Measurements from ENCODE around the gene WDR7. TPM values are rescaled to one million over a fixed set of nuclear protein-coding genes. Genes with fewer than 3 reads are reported as not detected.

Gene WDR7
- total RNA-seq, result 10 to 100 TPM; 47.0 to 62.2 TPM
- total RNA-seq, result 78.0 to 84.9 reads per million in 2 donors

DNA sequence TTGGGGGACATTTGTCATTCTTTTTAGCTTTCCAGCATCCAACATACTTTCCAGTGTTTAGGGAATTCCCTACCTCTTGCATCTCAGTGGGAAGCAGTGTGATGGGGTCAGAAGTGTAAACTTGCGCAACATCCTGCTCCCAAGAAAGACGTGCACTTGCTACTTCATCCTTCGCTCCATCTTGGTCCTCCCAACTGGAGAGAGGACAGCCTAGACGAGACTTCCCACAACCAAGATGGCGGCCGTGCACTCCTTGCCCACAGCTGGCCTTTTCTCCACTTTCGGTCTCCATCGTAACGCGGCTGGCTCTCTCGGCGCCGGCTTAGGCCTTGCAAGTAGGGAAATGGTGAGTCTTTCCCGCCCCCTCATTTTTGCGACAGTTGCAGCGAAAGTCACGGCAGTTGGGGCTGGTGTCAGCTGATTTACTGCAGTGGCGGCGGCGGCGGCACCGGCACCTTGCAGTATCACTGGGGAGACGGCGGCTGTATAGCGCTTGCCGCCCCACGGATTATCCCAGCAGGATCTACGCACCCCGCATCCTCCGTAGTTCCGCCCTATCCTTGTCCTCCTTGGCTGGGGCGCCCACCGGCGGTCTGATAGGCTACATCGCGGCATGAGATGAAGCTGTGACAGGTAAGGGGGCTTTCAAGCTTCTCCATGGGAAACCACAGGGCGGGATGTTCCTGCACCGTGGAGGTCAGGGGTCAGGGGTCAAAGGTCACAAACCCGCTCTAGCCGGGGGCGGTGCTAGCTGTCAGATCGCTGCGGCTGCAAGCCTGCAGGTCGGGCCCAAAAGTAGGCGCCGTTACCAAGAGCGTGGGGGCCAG is at the start of gene WDR7:
Gene WDR7, plus strand, starts transcription at position 416 of the 827 bp plus-strand sequence. CDS start 21,157 bp downstream, outside the sequence.
- no peaks in the 10 kb centered on the region for H3K36me3 Mint-ChIP-seq (ENCODE audit: low read depth)
- H3K27ac Mint-ChIP-seq, result peak within 1 kb of the TSS; percentile 85
- DNase-seq, result peak; percentile 89 to 90 (median 89)
- H3K9me3 ChIP-seq (ENCODE audit: control insufficient read depth, low read length, poor library complexity, severe bottlenecking), result no peaks in the 10 kb centered on the region
- peak within 1 kb of the TSS; percentile 88 for H3K4me3 Mint-ChIP-seq
- peak; percentile 89 for ATAC-seq
- peaks cover 50% of the 10 kb centered on the region for H3K4me1 Mint-ChIP-seq
- no peaks in the 10 kb centered on the region for H3K27me3 Mint-ChIP-seq

DNA sequence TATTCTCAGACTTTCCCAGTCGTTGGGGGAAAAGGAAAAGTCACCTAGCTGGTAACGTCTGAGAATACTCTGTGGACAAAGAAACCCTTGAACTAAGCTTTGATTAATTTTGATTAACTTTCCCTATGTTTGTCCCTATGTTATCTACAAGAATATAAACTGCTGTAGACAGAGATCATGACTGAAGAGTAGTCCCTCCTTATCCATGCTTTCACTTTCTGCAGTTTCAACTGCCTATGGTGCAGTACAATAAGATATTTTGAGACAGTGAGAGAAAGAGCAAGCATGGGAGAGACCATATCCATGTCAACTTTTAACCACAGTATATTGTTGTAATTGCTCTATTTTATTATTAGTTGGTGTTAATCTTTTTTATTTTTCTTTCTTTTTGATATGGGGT is 44.5 kb upstream of the WDR7 start:
- H3K36me3 Mint-ChIP-seq (ENCODE audit: low read depth), result peaks cover 5% of the 10 kb centered on the region

DNA sequence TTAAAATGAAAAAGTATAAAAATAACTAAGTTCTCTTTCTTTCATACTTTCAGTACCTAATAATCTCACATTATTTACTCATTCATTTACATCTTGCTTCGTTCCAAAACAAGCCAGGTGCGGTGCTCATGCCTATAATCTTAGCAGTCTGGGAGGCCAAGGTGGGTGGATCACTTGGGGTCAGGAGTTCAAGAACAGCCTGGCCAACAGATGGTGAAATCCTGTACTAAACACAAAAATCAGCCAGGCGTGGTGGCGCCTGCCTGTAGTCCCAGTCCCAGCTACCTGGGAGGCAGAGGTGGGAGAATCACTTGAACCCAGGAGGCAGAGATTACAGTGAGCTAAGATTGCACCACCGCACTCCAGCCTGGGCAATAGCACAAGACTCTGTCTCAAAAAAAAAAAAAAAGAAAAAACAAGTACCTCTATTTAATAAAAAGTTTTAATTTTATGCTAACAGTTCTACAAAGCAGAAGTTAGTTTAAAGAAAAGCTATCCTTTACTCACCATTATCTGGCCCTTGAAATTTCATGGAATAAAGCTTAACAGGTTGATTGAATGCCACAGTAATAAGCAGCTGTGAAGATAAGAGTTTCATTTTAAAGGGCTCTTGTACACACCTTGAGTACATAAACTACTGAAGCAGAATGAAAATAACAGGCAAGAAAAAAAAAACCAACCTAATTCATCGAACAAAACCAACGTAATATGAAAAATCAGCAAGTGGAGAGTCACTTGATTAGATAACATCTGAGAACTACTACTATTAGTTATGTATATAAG is 35.2 kb upstream of the WDR7 start:
- no peak for ATAC-seq
- H3K36me3 Mint-ChIP-seq (ENCODE audit: low read depth), result peaks cover 14% of the 10 kb centered on the region
- H3K27ac Mint-ChIP-seq, result peak overlapping the region; percentile 16
- no peaks in the 10 kb centered on the region for H3K27me3 Mint-ChIP-seq
- DNase-seq, result no peak
- H3K4me3 Mint-ChIP-seq, result no peak overlapping the region
- no peaks in the 10 kb centered on the region for H3K9me3 ChIP-seq (ENCODE audit: control insufficient read depth, low read length, poor library complexity, severe bottlenecking)
- H3K4me1 Mint-ChIP-seq, result peaks cover 6% of the 10 kb centered on the region

More for the DNA sequence above, 44.5 kb upstream of the WDR7 start:
- H3K27ac Mint-ChIP-seq, result no peak overlapping the region
- no peak for ATAC-seq
- no peaks in the 10 kb centered on the region for H3K27me3 Mint-ChIP-seq
- H3K4me1 Mint-ChIP-seq, result peaks cover 3% of the 10 kb centered on the region
- peak overlapping the region; percentile 64 for H3K4me3 Mint-ChIP-seq
- DNase-seq, result no peak
- no peaks in the 10 kb centered on the region for H3K9me3 ChIP-seq (ENCODE audit: control insufficient read depth, low read length, poor library complexity, severe bottlenecking)

GRCh38 chr18:56627991-56628390 is 23.2 kb upstream of the WDR7 start:
- H3K9me3 ChIP-seq (ENCODE audit: control insufficient read depth, low read length, poor library complexity, severe bottlenecking), result no peaks in the 10 kb centered on the region
- no peaks in the 10 kb centered on the region for H3K27me3 Mint-ChIP-seq
- peaks cover 4% of the 10 kb centered on the region for H3K36me3 Mint-ChIP-seq (ENCODE audit: low read depth)
- no peak overlapping the region for H3K4me3 Mint-ChIP-seq
- H3K27ac Mint-ChIP-seq, result no peak overlapping the region
- ATAC-seq, result no peak
- H3K4me1 Mint-ChIP-seq, result peaks cover 30% of the 10 kb centered on the region
- no peak for DNase-seq

DNA sequence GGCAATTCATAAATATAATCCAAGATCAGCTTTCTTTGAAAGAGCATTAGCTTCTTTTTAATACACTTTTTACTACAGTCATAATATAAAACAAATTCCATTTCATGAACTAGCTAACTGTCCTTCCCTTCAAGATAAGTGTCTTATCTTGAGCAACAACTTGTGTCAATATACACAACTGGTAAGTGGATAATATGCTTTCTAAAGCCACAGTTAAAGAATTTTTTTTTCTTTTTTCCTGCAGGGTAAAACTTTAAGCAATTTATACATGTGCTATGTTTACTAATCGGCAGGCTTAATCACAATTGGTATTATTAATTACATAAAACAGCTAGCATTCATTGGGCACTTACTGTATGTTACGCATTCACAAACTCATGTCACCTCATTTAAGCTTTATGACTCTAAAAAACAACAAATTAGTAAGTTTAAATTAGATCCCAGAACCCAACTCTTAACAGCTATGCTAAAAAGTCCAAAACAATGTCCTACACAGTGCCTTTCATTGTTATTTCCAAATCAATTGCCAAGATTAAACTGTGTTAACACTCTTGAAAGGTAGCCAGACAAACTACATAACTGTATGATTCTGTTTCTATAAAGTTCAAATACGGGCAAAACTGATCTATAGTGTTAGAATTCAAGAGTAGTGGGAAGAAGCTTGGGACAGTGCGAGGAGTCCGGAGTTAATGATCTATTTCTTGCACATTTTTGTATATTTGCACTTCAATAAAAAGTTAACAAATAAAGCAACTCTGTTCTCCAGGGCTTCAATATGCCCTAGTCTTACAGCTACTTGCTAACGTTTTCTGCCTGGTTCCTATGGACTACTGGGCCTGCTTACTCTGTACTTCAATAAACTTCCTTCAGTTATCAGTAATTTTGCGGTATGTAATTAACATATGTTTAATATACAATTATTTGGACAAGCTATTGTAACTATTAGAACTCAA is 18.8 kb upstream of the WDR7 start:
- no peaks in the 10 kb centered on the region for H3K9me3 ChIP-seq (ENCODE audit: control insufficient read depth, low read length, poor library complexity, severe bottlenecking)
- ATAC-seq (no peak), DNase-seq (no peak)
- Mint-ChIP-seq H3K27me3 (no peaks in the 10 kb centered on the region), H3K4me1 (peaks cover 45% of the 10 kb centered on the region), H3K4me3 (no peak overlapping the region), H3K27ac (no peak overlapping the region), H3K36me3 (ENCODE audit: low read depth) (peaks cover 2% of the 10 kb centered on the region)

DNA sequence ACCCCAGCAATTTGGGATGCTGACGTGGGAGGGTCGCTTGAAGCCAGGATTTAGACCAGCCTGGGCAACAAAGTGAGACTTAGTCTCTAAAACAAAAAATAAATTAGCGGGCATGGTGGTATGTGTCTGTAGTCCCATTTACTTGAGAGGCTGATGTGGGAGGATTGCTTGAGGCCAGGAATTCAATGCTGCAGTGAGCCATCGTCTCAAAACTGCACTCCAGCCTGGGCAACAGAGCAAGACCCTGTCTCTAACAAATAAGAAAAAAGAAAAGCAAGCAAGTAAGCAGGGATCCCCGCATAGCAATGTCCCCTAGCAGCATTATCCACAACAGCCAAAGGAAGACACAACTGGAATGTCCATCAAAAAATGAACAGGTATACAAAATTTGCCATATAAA is 16.2 kb upstream of the WDR7 start:
- Mint-ChIP-seq H3K4me3 (peak overlapping the region; percentile 12), H3K27ac (peak overlapping the region; percentile 24), H3K36me3 (ENCODE audit: low read depth) (peaks cover 9% of the 10 kb centered on the region), H3K27me3 (no peaks in the 10 kb centered on the region), H3K4me1 (peaks cover 42% of the 10 kb centered on the region)
- DNase-seq (no peak), ATAC-seq (no peak)
- H3K9me3 ChIP-seq (ENCODE audit: control insufficient read depth, low read length, poor library complexity, severe bottlenecking), result no peaks in the 10 kb centered on the region

DNA sequence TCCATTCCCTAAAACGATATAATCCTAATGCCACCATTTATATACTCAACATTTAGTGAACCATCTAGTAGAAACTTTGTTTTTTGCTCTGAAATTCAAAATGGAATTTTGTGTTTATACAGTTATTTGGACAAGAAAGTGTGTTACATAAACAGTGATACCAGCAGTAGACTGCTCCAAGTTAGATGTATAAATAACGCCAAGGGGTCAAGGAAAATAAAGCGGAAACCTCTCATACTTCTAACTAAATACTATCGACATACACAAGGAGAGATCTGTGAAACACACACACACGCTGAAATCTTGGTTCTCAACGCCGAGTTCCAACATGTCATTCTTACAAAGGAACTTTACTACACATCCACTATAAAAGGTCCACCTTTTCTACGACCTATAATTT is 14.0 kb upstream of the WDR7 start:
- no peak for DNase-seq
- H3K4me1 Mint-ChIP-seq, result peaks cover 42% of the 10 kb centered on the region

GRCh38 chr18:56637711-56638231 is 13.4 kb upstream of the WDR7 start:
- Mint-ChIP-seq H3K4me3 (peak overlapping the region; percentile 99), H3K36me3 (ENCODE audit: low read depth) (peaks cover 7% of the 10 kb centered on the region), H3K4me1 (peaks cover 38% of the 10 kb centered on the region), H3K27ac (peak overlapping the region; percentile 98), H3K27me3 (no peaks in the 10 kb centered on the region)
- peak; percentile 1 for ATAC-seq
- DNase-seq, result no peak
- no peaks in the 10 kb centered on the region for H3K9me3 ChIP-seq (ENCODE audit: control insufficient read depth, low read length, poor library complexity, severe bottlenecking)

More for the DNA sequence above, 14.0 kb upstream of the WDR7 start:
- Mint-ChIP-seq H3K27me3 (no peaks in the 10 kb centered on the region), H3K36me3 (ENCODE audit: low read depth) (peaks cover 7% of the 10 kb centered on the region), H3K27ac (peak overlapping the region; percentile 98), H3K4me3 (peak overlapping the region; percentile 99)
- no peaks in the 10 kb centered on the region for H3K9me3 ChIP-seq (ENCODE audit: control insufficient read depth, low read length, poor library complexity, severe bottlenecking)
- ATAC-seq, result no peak

DNA sequence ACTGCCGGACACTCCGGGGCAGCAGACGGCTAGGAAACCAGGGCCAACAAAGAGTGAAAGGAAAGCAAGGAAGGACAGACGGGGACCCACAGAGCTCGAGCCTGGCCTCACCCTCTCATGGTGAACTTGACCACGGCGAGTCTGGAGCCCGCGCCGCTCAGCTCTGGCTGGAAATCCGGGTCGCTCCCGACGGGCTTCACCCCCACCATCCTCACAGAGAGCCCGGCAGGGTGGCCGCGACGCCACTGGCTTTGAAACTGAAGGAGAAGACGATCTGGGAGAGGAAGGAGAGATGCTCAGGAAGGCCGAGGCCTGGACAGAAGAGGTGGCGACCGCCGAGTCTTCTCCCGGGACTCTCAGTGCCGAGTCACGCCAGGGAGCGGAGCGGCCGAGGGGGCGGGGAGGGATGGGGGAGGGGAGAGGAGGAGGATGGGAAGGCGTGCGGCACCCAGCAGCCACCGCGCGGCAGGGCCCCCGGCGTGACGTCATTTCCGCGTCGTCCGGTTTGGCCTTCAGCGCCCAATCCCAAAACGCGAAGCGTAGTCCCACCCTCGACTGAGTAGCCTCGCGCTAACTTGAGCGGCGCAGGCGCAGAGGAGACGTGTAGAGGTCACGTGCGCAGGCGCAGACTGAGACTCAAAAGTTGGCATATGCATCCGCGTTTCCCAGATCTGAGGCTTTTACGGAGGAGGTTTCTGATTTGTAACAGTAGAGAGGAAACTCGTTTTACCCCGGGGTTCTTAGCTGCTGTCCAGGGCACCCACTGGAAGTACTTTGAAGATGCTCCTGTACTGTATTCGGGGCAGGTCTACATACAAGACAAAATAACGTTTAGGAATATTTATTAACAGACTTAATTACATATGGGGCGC is 12.7 kb upstream of the WDR7 start, which contains the start of gene TXNL1:
Gene TXNL1, minus strand, starts transcription at position 361 of the 872 bp plus-strand sequence. Its CDS starts 152 bp downstream, at position 209.
- Mint-ChIP-seq H3K4me1 (peaks cover 34% of the 10 kb centered on the region), H3K36me3 (ENCODE audit: low read depth) (peaks cover 7% of the 10 kb centered on the region), H3K27ac (peak within 1 kb of the TSS; percentile 98)

GRCh38 chr18:56639104-56639381 is 12.1 kb upstream of the WDR7 start:
- peaks cover 34% of the 10 kb centered on the region for H3K4me1 Mint-ChIP-seq
- H3K27ac Mint-ChIP-seq, result peak overlapping the region; percentile 98
- H3K9me3 ChIP-seq (ENCODE audit: control insufficient read depth, low read length, poor library complexity, severe bottlenecking), result no peaks in the 10 kb centered on the region
- ATAC-seq, result no peak
- H3K4me3 Mint-ChIP-seq, result peak overlapping the region; percentile 99
- H3K36me3 Mint-ChIP-seq (ENCODE audit: low read depth), result peaks cover 7% of the 10 kb centered on the region
- no peaks in the 10 kb centered on the region for H3K27me3 Mint-ChIP-seq
- no peak for DNase-seq

More for the DNA sequence above, 12.7 kb upstream of the WDR7 start, which contains the start of gene TXNL1:
- H3K27me3 Mint-ChIP-seq, result no peaks in the 10 kb centered on the region
- ATAC-seq (peak; percentile 98), DNase-seq (peak; percentile 98)
- no peaks in the 10 kb centered on the region for H3K9me3 ChIP-seq (ENCODE audit: control insufficient read depth, low read length, poor library complexity, severe bottlenecking)
- H3K4me3 Mint-ChIP-seq, result peak within 1 kb of the TSS; percentile 99

- Mint-ChIP-seq H3K4me1 (peaks cover 31% of the 10 kb centered on the region), H3K4me3 (peak overlapping the region; percentile 99), H3K27me3 (no peaks in the 10 kb centered on the region), H3K36me3 (ENCODE audit: low read depth) (peaks cover 7% of the 10 kb centered on the region), H3K27ac (peak overlapping the region; percentile 98)
- DNase-seq (no peak), ATAC-seq (no peak)
- no peaks in the 10 kb centered on the region for H3K9me3 ChIP-seq (ENCODE audit: control insufficient read depth, low read length, poor library complexity, severe bottlenecking)
Observed at GRCh38 chr18:56639571-56639970, 11.6 kb upstream of the WDR7 start.
